ENCODE data around the gene SSRP1.
"Not testable (repeated sequence)": the region's sequence is repeated elsewhere in the genome, so short reads cannot be mapped to it uniquely, and the experiment has no call there.

The SSRP1 gene

DNA sequence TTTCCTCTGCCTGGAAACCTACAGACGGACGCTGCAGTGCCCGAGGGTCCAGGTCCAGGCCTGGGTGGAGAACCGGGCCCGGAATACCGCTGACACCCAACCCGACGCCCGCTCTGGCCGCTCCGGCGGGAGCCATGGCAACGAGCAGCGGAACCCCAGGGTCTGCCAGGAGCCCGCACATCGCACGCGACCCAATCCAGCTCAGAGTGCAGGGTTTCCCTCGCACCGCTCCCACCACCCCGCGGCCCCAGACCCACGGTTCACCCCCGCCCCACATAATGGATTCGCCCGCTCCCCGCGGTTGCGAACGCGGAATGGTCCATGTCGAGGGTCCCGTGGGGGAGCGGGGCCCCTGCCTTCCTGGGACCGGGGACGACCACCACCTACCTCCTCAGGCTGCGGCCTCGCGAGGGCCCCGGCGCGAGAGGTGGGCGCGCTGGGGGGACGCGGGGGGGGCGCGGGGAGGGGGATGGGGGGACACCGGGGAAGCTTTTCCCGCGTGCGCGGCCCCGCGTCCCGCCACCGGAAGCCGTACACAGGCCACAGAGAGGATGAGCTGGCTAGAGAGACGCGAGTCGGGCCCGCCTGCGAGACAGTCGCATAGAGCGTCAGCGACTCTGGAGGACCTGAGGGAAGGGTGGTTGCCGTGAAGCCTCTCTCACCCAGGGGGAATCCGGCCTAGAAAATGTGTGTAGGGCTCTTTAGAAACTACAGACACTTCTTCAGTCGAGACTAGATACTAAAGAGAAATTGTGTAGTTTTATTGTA, at the start of gene SSRP1:
TSS of gene SSRP1 (minus strand) at position 550 of the 768 bp plus-strand sequence. CDS start 771 bp downstream, outside the sequence.
- DNase-seq (ENCODE audit: low spot score), result peak; percentile 81

- DNase-seq (ENCODE audit: low spot score), result no peak
Measured at GRCh38 chr11:57380975-57381374, 45.3 kb upstream of the SSRP1 start, which contains the start of gene PRG3. PRG3 (minus strand) TSS chr11:57381150; CDS start chr11:57380708, 442 bp downstream.

- DNase-seq (ENCODE audit: low spot score), result no peak
Measured at GRCh38 chr11:57379732-57380131, 44.0 kb upstream of the SSRP1 start.

- DNase-seq (ENCODE audit: low spot score), result no peak
Measured at GRCh38 chr11:57378186-57378585, 42.5 kb upstream of the SSRP1 start.

DNA sequence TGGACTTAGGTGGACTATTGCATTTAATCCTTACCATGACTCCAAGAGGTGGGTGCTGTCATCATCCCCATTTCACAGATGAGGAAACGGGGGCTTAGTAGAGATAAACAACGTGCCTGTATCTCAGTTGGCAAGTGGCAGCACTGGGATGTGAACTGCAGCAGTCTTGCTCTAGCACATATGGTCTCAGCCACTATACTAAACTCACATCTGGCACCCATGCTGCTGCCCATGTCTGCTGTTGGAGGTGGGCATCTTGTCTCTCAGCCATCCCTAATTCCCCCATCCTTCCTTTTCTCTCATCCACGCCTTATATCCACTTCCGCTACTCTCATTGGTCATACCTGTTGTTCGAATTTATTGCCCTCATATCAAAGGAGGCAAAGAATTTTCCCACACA, 41.4 kb upstream of the SSRP1 start:
- no peak for DNase-seq (ENCODE audit: low spot score)

GRCh38 chr11:57376095-57377090, 40.7 kb upstream of the SSRP1 start:
- DNase-seq (ENCODE audit: low spot score), result no peak

- no peak for DNase-seq (ENCODE audit: low spot score)
Measured at GRCh38 chr11:57375490-57375889, 39.8 kb upstream of the SSRP1 start.

DNA sequence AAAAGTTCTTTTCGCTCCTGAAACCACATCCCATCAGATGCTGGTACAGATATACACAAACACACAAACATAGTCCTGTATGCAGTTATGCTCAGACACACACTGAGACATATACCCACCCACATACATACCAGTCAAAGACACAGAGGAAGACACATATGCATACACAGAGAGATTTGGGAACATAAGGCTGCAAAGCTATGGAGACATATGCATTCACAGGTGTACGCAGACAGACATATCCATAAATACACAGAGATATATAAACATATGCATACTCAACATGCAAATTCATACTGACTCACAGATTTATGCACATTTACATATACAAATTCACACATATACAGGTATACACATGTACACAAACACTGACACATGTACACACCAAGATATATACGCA, 39.3 kb upstream of the SSRP1 start:
- DNase-seq (ENCODE audit: low spot score), result no peak

DNA sequence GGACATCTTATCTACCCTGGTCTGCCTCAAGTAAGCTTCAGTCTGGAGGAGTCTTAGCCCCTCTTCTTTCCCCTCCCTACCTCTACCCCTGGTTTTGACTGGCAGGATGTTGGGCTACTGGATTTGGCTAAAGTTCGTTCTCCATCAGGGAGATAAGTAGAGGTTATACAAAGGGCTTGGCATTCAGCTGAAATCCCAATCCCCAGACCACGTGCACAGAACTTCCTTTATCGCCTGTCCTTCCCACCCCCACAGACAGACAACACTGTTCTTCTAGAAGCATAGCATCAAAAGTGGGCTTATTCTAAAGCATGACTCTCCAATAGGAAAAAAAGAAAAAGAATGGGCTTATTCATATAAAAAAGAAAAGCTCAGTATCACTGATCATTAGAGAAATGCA, 37.5 kb upstream of the SSRP1 start:
- no peak for DNase-seq (ENCODE audit: low spot score)

DNA sequence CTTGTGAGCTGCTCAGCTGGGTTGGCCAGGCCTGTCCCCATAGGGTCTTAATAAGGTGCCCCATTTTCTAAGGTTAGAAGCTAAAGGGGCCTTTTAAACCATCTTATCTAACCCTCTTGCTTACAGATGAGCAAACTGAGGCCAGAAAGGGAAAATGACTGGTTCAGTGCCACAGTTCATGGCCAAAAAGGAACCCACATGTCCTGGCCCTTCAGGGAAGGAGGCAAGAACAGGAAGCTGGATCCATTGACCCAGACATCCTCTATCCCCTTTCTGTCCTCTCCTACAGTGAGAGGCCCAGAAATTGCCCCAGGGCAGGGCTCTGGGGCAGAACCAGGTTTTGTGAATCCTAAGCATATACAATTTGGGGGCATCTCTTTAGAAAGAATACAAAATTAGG, 35.2 kb upstream of the SSRP1 start:
- no peak for DNase-seq (ENCODE audit: low spot score)

- no peak for DNase-seq (ENCODE audit: low spot score)
Measured at GRCh38 chr11:57370251-57370650, 34.6 kb upstream of the SSRP1 start.

GRCh38 chr11:57368845-57369232, 33.1 kb upstream of the SSRP1 start:
- no peak for DNase-seq (ENCODE audit: low spot score)

DNA sequence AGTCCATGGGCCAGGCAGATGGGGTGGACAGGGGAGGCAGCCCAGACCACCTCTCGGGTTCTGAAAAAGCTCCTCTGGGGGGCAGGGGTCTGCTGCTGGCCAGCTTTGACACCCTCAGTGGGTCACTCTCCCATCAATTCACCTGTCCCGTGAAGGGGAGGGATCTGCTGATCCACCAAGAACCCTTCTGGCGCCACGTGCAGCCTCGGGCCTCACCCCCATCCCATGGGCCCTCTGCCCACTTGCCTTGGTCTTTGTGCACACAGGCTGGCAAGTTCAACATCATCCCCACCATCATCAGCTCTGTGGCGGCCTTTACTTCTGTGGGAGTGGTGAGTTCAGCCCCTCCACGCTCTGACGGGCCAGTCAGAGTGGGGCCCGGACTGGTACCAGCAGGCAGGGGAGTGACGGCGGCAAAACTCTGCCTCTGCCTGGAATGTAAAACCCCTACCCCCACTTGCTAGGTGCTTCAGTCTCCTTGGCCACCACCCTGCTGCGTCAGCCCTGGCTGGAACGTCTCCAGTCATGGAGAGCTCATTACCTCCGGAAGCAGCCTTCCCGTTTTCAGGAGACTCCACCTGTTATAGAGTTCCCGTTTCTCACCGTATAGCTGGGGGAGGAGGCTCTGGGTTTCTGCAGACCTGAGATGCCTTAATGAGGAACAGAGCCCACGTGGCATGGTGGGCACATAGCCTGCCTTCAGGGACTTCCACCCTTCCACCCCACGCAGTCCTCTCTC, 32.6 kb upstream of the SSRP1 start:
- DNase-seq (ENCODE audit: low spot score), result no peak

- no peak for DNase-seq (ENCODE audit: low spot score)
Measured at GRCh38 chr11:57364851-57365660, 29.4 kb upstream of the SSRP1 start.

DNA sequence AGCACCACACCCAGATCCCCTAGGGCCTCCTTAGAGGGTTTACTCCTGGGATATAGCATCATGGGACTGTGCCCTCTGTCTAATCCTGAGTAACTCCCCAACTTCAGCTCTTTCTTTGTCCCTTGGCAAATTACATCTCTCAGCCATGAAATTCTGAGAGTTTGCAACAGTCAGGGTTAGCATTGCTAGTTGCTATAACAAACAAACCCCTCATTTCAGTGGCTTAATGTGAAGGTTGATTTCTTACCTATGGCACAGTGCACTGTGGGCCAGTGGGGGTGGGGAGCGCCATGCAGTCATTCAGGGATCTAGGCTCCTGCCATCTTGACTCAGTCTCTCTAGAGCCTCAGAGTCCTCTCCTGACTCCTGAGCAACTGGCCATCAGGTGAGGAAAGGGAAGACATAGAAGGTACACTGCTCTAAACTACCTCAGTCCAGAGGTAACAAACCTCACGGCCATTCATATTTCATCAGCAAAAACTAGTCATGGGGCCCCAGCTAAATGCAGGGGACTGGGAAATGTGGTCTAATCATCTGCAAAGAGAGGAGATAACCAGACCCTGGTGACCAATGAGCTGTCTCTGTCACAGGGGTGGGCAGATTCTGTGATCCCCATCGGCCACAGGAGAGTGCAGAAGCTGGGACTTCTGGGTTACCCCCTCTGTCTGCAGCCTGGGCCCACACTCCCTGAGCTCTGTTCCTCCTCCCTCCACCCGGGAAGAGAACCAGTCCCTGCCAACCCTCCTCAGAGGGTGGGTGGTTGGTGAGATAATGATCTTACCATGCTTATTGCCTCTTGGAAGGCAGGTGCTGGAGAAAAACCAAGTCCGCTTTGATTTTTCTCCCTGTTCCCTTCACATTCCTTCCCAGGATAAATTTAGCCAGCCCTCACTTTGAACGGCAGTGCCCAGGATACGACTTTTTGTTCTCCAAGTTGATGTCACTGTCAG, 27.7 kb upstream of the SSRP1 start:
- no peak for DNase-seq (ENCODE audit: low spot score)

DNA sequence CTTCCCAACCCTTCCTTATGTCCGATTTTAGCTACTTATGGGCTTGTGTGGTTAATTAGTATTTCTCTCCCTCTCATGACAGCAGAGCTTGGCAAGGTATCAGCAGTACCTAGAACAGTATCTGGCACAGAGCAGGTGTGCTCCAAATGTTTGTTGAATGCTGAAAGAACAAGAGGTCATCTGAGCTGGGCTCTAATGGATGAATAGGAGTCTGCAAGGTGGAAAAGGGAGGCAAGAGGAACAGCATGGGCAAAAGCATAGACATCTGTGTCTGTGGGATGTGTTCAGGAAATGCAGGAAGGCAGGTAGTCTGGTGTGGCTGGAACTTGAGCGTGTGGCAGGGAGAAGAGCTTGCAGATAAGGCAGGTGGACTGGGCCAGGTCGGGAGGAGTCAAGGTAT, 26.2 kb upstream of the SSRP1 start:
- DNase-seq (ENCODE audit: low spot score), result no peak

- not testable (repeated sequence) for DNase-seq (ENCODE audit: low spot score)
Measured at GRCh38 chr11:57361420-57361819, 25.7 kb upstream of the SSRP1 start.

DNA sequence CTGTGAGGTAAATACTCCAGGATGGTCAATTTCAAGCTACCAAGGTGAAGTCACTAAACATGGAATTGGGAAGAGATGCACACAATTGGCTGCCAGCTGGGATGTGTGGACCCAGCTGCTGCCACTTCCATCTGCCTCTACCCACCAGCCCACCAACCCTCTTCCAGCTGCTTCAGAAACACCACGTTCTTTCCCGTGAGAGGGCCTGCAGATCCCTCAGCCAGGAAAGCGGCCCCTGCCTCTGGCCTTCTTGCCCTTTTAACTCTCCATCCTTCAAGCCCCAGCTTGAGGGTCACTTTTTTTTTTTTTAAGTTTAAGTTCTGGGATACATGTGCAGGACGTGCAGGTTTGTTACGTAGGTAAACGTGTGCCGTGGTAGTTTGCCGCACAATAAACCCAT, 25.3 kb upstream of the SSRP1 start:
- DNase-seq (ENCODE audit: low spot score), result no peak

GRCh38 chr11:57359896-57360690, 24.4 kb upstream of the SSRP1 start:
- DNase-seq (ENCODE audit: low spot score), result no peak

Data from pons (tissue), 1 donor.